ENCODE measurements around the gene WDR5. TPM values are rescaled to one million over a fixed set of nuclear protein-coding genes. Genes with fewer than 3 reads are reported as not detected.

WDR5 gene
- total RNA-seq, 1 experiment from 2014 or later, result 16.3 TPM

- no peak for DNase-seq (ENCODE audit: low read depth)
These were observed 37.5 kb downstream of the WDR5 start for GRCh38 chr9:134173127-134174072.

GRCh38 chr9:134174073-134174449, 38.2 kb downstream of the WDR5 start:
- no peak for DNase-seq (ENCODE audit: low read depth)

- DNase-seq (ENCODE audit: low read depth), result no peak
These were observed 38.8 kb downstream of the WDR5 start for GRCh38 chr9:134174526-134175290.

GRCh38 chr9:134175291-134175807, 39.5 kb downstream of the WDR5 start:
- no peak for DNase-seq (ENCODE audit: low read depth)

GRCh38 chr9:134175808-134176598, 40.1 kb downstream of the WDR5 start:
- peak; percentile 9 for DNase-seq (ENCODE audit: low read depth)

- DNase-seq (ENCODE audit: low read depth), result no peak
These were observed 40.7 kb downstream of the WDR5 start for GRCh38 chr9:134176599-134176968.

GRCh38 chr9:134177186-134177585, 41.3 kb downstream of the WDR5 start:
- no peak for DNase-seq (ENCODE audit: low read depth)

GRCh38 chr9:134177624-134178393, 41.9 kb downstream of the WDR5 start:
- no peak for DNase-seq (ENCODE audit: low read depth)

GRCh38 chr9:134178394-134178767, 42.5 kb downstream of the WDR5 start:
- DNase-seq (ENCODE audit: low read depth), result no peak

GRCh38 chr9:134178768-134179551, 43.1 kb downstream of the WDR5 start:
- no peak for DNase-seq (ENCODE audit: low read depth)

GRCh38 chr9:134179595-134179917, 43.7 kb downstream of the WDR5 start:
- DNase-seq (ENCODE audit: low read depth), result no peak

- DNase-seq (ENCODE audit: low read depth), result no peak
These were observed 44.3 kb downstream of the WDR5 start for GRCh38 chr9:134179918-134180785.

- no peak for DNase-seq (ENCODE audit: low read depth)
These were observed 45.1 kb downstream of the WDR5 start for GRCh38 chr9:134180786-134181647.

GRCh38 chr9:134181648-134182034, 45.8 kb downstream of the WDR5 start:
- no peak for DNase-seq (ENCODE audit: low read depth)

- DNase-seq (ENCODE audit: low read depth), result peak; percentile 18
These were observed 46.7 kb downstream of the WDR5 start for GRCh38 chr9:134182554-134183085.

- DNase-seq (ENCODE audit: low read depth), result peak; percentile 34
These were observed 49.7 kb downstream of the WDR5 start for GRCh38 chr9:134185536-134186011.

- DNase-seq (ENCODE audit: low read depth), result no peak
These were observed 50.7 kb downstream of the WDR5 start for GRCh38 chr9:134186471-134187109.

- DNase-seq (ENCODE audit: low read depth), result no peak
These were observed 51.2 kb downstream of the WDR5 start for GRCh38 chr9:134187110-134187531.

Data from RPMI7951 (cell line).